ENCODE measurements around the gene C17orf100.

C17orf100 gene

GRCh38 chr17:6666077-6666521, 14.5 kb downstream of the C17orf100 start:
- no peaks in the 10 kb centered on the region for H3K36me3 ChIP-seq (ENCODE audit: control insufficient read depth, insufficient read depth, low read length)
- no peak overlapping the region for H3K9ac ChIP-seq (ENCODE audit: low read length)
- H3K27ac ChIP-seq (ENCODE audit: low read depth, low read length) = no peak overlapping the region
- no peaks in the 10 kb centered on the region for H3K4me1 ChIP-seq (ENCODE audit: control insufficient read depth, insufficient read depth, low read length)
- no peak overlapping the region for H3K4me3 ChIP-seq (ENCODE audit: low read length)
- H3K27me3 ChIP-seq (ENCODE audit: control insufficient read depth, insufficient read depth, low read length) = peaks cover 4% of the 10 kb centered on the region

GRCh38 chr17:6666557-6666956, 15.0 kb downstream of the C17orf100 start:
- Histone ChIP-seq H3K4me3 (ENCODE audit: low read length) (no peak overlapping the region), H3K9ac (ENCODE audit: low read length) (no peak overlapping the region), H3K36me3 (ENCODE audit: control insufficient read depth, insufficient read depth, low read length) (no peaks in the 10 kb centered on the region), H3K4me1 (ENCODE audit: control insufficient read depth, insufficient read depth, low read length) (no peaks in the 10 kb centered on the region), H3K27ac (ENCODE audit: low read depth, low read length) (no peak overlapping the region), H3K27me3 (ENCODE audit: control insufficient read depth, insufficient read depth, low read length) (peaks cover 4% of the 10 kb centered on the region)

- peaks cover 4% of the 10 kb centered on the region for H3K27me3 ChIP-seq (ENCODE audit: control insufficient read depth, insufficient read depth, low read length)
- no peak overlapping the region for H3K9ac ChIP-seq (ENCODE audit: low read length)
- H3K27ac ChIP-seq (ENCODE audit: low read depth, low read length) = no peak overlapping the region
Observed at GRCh38 chr17:6667516-6667915, 16.0 kb downstream of the C17orf100 start.

GRCh38 chr17:6668219-6668618, 16.7 kb downstream of the C17orf100 start:
- Histone ChIP-seq H3K4me1 (ENCODE audit: control insufficient read depth, insufficient read depth, low read length) (no peaks in the 10 kb centered on the region), H3K27me3 (ENCODE audit: control insufficient read depth, insufficient read depth, low read length) (peaks cover 4% of the 10 kb centered on the region), H3K27ac (ENCODE audit: low read depth, low read length) (no peak overlapping the region), H3K9ac (ENCODE audit: low read length) (no peak overlapping the region), H3K36me3 (ENCODE audit: control insufficient read depth, insufficient read depth, low read length) (no peaks in the 10 kb centered on the region), H3K4me3 (ENCODE audit: low read length) (no peak overlapping the region)

More at GRCh38 chr17:6667516-6667915, 16.0 kb downstream of the C17orf100 start:
- Histone ChIP-seq H3K4me1 (ENCODE audit: control insufficient read depth, insufficient read depth, low read length) (no peaks in the 10 kb centered on the region), H3K36me3 (ENCODE audit: control insufficient read depth, insufficient read depth, low read length) (no peaks in the 10 kb centered on the region), H3K4me3 (ENCODE audit: low read length) (no peak overlapping the region)

- no peak overlapping the region for H3K4me3 ChIP-seq (ENCODE audit: low read length)
- H3K27ac ChIP-seq (ENCODE audit: low read depth, low read length) = no peak overlapping the region
- no peak overlapping the region for H3K9ac ChIP-seq (ENCODE audit: low read length)
- peaks cover 4% of the 10 kb centered on the region for H3K27me3 ChIP-seq (ENCODE audit: control insufficient read depth, insufficient read depth, low read length)
- no peaks in the 10 kb centered on the region for H3K36me3 ChIP-seq (ENCODE audit: control insufficient read depth, insufficient read depth, low read length)
- H3K4me1 ChIP-seq (ENCODE audit: control insufficient read depth, insufficient read depth, low read length) = no peaks in the 10 kb centered on the region
Observed at GRCh38 chr17:6668727-6669425, 17.3 kb downstream of the C17orf100 start.

GRCh38 chr17:6669479-6670212, 18.1 kb downstream of the C17orf100 start:
- no peak overlapping the region for H3K4me3 ChIP-seq (ENCODE audit: low read length)
- no peaks in the 10 kb centered on the region for H3K36me3 ChIP-seq (ENCODE audit: control insufficient read depth, insufficient read depth, low read length)
- H3K27ac ChIP-seq (ENCODE audit: low read depth, low read length) = no peak overlapping the region

GRCh38 chr17:6670571-6670970, 19.0 kb downstream of the C17orf100 start:
- H3K36me3 ChIP-seq (ENCODE audit: control insufficient read depth, insufficient read depth, low read length) = no peaks in the 10 kb centered on the region
- no peaks in the 10 kb centered on the region for H3K4me1 ChIP-seq (ENCODE audit: control insufficient read depth, insufficient read depth, low read length)
- no peak overlapping the region for H3K4me3 ChIP-seq (ENCODE audit: low read length)
- H3K27ac ChIP-seq (ENCODE audit: low read depth, low read length) = no peak overlapping the region
- H3K9ac ChIP-seq (ENCODE audit: low read length) = no peak overlapping the region
- H3K27me3 ChIP-seq (ENCODE audit: control insufficient read depth, insufficient read depth, low read length) = peaks cover 4% of the 10 kb centered on the region

More at GRCh38 chr17:6669479-6670212, 18.1 kb downstream of the C17orf100 start:
- Histone ChIP-seq H3K27me3 (ENCODE audit: control insufficient read depth, insufficient read depth, low read length) (peaks cover 4% of the 10 kb centered on the region), H3K9ac (ENCODE audit: low read length) (no peak overlapping the region), H3K4me1 (ENCODE audit: control insufficient read depth, insufficient read depth, low read length) (no peaks in the 10 kb centered on the region)

GRCh38 chr17:6670999-6671398, 19.4 kb downstream of the C17orf100 start:
- no peak overlapping the region for H3K27ac ChIP-seq (ENCODE audit: low read depth, low read length)
- H3K27me3 ChIP-seq (ENCODE audit: control insufficient read depth, insufficient read depth, low read length) = peaks cover 4% of the 10 kb centered on the region
- H3K9ac ChIP-seq (ENCODE audit: low read length) = no peak overlapping the region
- no peaks in the 10 kb centered on the region for H3K36me3 ChIP-seq (ENCODE audit: control insufficient read depth, insufficient read depth, low read length)
- no peaks in the 10 kb centered on the region for H3K4me1 ChIP-seq (ENCODE audit: control insufficient read depth, insufficient read depth, low read length)
- H3K4me3 ChIP-seq (ENCODE audit: low read length) = no peak overlapping the region

- H3K36me3 ChIP-seq (ENCODE audit: control insufficient read depth, insufficient read depth, low read length) = no peaks in the 10 kb centered on the region
- no peak overlapping the region for H3K9ac ChIP-seq (ENCODE audit: low read length)
- H3K4me1 ChIP-seq (ENCODE audit: control insufficient read depth, insufficient read depth, low read length) = no peaks in the 10 kb centered on the region
- H3K4me3 ChIP-seq (ENCODE audit: low read length) = no peak overlapping the region
- H3K27me3 ChIP-seq (ENCODE audit: control insufficient read depth, insufficient read depth, low read length) = peaks cover 4% of the 10 kb centered on the region
- no peak overlapping the region for H3K27ac ChIP-seq (ENCODE audit: low read depth, low read length)
Observed at GRCh38 chr17:6671431-6671830, 19.9 kb downstream of the C17orf100 start.

- Histone ChIP-seq H3K27ac (ENCODE audit: low read depth, low read length) (no peak overlapping the region), H3K9ac (ENCODE audit: low read length) (no peak overlapping the region), H3K27me3 (ENCODE audit: control insufficient read depth, insufficient read depth, low read length) (peaks cover 11% of the 10 kb centered on the region), H3K4me3 (ENCODE audit: low read length) (no peak overlapping the region), H3K4me1 (ENCODE audit: control insufficient read depth, insufficient read depth, low read length) (no peaks in the 10 kb centered on the region), H3K36me3 (ENCODE audit: control insufficient read depth, insufficient read depth, low read length) (no peaks in the 10 kb centered on the region)
Observed at GRCh38 chr17:6674586-6674985, 23.0 kb downstream of the C17orf100 start.

GRCh38 chr17:6675201-6675825, 23.8 kb downstream of the C17orf100 start:
- no peak overlapping the region for H3K4me3 ChIP-seq (ENCODE audit: low read length)
- peaks cover 11% of the 10 kb centered on the region for H3K27me3 ChIP-seq (ENCODE audit: control insufficient read depth, insufficient read depth, low read length)
- no peak overlapping the region for H3K27ac ChIP-seq (ENCODE audit: low read depth, low read length)
- H3K36me3 ChIP-seq (ENCODE audit: control insufficient read depth, insufficient read depth, low read length) = no peaks in the 10 kb centered on the region
- no peaks in the 10 kb centered on the region for H3K4me1 ChIP-seq (ENCODE audit: control insufficient read depth, insufficient read depth, low read length)
- no peak overlapping the region for H3K9ac ChIP-seq (ENCODE audit: low read length)

GRCh38 chr17:6676802-6677157, 25.2 kb downstream of the C17orf100 start:
- no peaks in the 10 kb centered on the region for H3K4me1 ChIP-seq (ENCODE audit: control insufficient read depth, insufficient read depth, low read length)
- H3K4me3 ChIP-seq (ENCODE audit: low read length) = no peak overlapping the region
- H3K36me3 ChIP-seq (ENCODE audit: control insufficient read depth, insufficient read depth, low read length) = no peaks in the 10 kb centered on the region
- H3K9ac ChIP-seq (ENCODE audit: low read length) = no peak overlapping the region
- no peak overlapping the region for H3K27ac ChIP-seq (ENCODE audit: low read depth, low read length)
- peaks cover 7% of the 10 kb centered on the region for H3K27me3 ChIP-seq (ENCODE audit: control insufficient read depth, insufficient read depth, low read length)

Measured in rectal smooth muscle tissue (tissue), 1 donor.